GM23248 (cell line): ENCODE measurements around the gene TBC1D2.

Source experiments
- EZH2 ChIP-seq: fragments of 200-600 bp; sonication (generic); IDR thresholded peaks from 2 replicates; pipeline ENCODE4 v1.6.1; 2018; ENCODE audit warnings: antibody characterized with exemption, mild to moderate bottlenecking; ENCODE audit not compliant: insufficient read depth, poor library complexity, severe bottlenecking
- EZH2phosphoT487 ChIP-seq: fragments of 200-600 bp; sonication (generic); IDR thresholded peaks from 2 replicates; pipeline ENCODE4 v1.6.1; 2018; ENCODE audit warnings: antibody characterized with exemption, moderate library complexity, mild to moderate bottlenecking, low read depth; ENCODE audit not compliant: insufficient read depth

DNA sequence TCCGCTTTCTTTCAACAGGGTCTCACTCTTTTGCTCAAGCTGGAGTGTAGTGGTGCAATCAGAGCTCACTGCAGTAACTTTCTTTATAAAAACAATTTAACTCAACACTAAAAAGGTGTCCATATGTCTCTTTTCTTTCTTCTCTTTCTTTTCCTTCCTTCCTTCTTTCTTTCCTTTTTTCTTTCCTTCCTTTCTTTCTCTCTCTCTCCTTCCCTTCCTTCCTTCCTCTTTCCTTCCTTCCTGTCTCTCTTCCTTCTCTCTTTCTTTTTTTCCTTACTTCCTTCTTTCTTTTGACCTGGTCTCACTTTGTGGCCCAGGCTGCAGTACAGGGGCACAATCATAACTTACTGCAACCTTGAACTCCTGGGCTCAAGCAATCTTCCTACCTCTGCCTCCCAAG is 25.8 kb upstream of the TBC1D2 start:
- TF ChIP-seq EZH2phosphoT487 (no peak), EZH2 (no peak)
